HepG2 (cell line): ENCODE measurements around the gene BRD1. TPM values are rescaled to one million over a fixed set of nuclear protein-coding genes. Genes with fewer than 3 reads are reported as not detected.

Experiments used
- ATAC-seq: fragments of 200-7000 bp; cut with Tn5 transposase; 3 replicates; pipeline ENCODE4 v1.9.1; 2020; ENCODE audit warnings: mild to moderate bottlenecking, moderate library complexity
- BruUV-seq: library from RNA; stranded (reverse); fragments of 400-500 nt; replicated peaks from 2 replicates; lab custom pipeline; 2021; lab: Mats Ljungman, UMichigan
- CTCF ChIA-PET: fragments of 300-600 bp; formaldehyde crosslinking; extraction: SDS; loops from one replicate; lab custom pipeline; 2021; ENCODE audit warnings: low total read pairs, inconsistent platforms, low intra/inter-chr PET ratio; lab: Yijun Ruan, JAX
- POLR2A ChIA-PET: fragments of 350-600 bp; sonication (Branson Sonifier 250); formaldehyde crosslinking; loops from one replicate; lab custom pipeline; 2020; ENCODE audit warnings: antibody characterized with exemption, inconsistent platforms; lab: Yijun Ruan, JAX
- DNase-seq: peaks from one replicate; pipeline ENCODE4 v3.0.0-alpha.2; 2015; ENCODE audit warnings: low spot score
- FAIRE-seq: peaks from 3 replicates; lab custom pipeline; 2011; peaks lifted over from hg19 to GRCh38; lab: Jason Lieb, UNC
- H2AFZ ChIP-seq: one replicate; pipeline ENCODE4 v1.6.1; 2011; ENCODE audit warnings: low read length, inconsistent platforms
- H3K27ac ChIP-seq: fragments of 300-600 bp; 3 replicates; pipeline ENCODE4 v1.8.0; 2011; ENCODE audit warnings: mixed run types, mild to moderate bottlenecking, mixed read lengths, low read length, inconsistent platforms; ENCODE audit not compliant: insufficient read depth; ENCODE audit errors: extremely low read length
- H3K27me3 ChIP-seq, 2 experiments: fragments of 200-600 bp in 1 of 2; 2 replicates in 1 of 2; 3 replicates in 1 of 2; pipeline versions ENCODE4 v1.6.0 to v1.8.0; 2011; ENCODE audit warnings: low read length in 2 of 2, mild to moderate bottlenecking in 2 of 2, moderate library complexity in 2 of 2, inconsistent platforms in 1 of 2; ENCODE audit not compliant: insufficient read depth in 2 of 2, control insufficient read depth in 1 of 2
- H3K36me3 ChIP-seq, 2 experiments: fragments of 200-600 bp in 1 of 2; replicated peaks in 1 of 2; 2 replicates in 1 of 2; 3 replicates in 1 of 2; pipeline versions ENCODE4 v1.5.1 to v1.8.0; 2011; ENCODE audit warnings: low read length in 2 of 2, inconsistent platforms in 1 of 2; ENCODE audit not compliant: insufficient read depth in 2 of 2, control insufficient read depth in 1 of 2
- H3K4me1 ChIP-seq: 2 replicates; pipeline ENCODE4 v1.5.1; 2012; ENCODE audit warnings: low read length, inconsistent platforms; ENCODE audit not compliant: insufficient read depth
- H3K4me2 ChIP-seq: 2 replicates; pipeline ENCODE4 v1.6.0; 2011; ENCODE audit warnings: low read depth, low read length, inconsistent platforms
- H3K4me3 ChIP-seq, 3 experiments: fragments of 200-600 bp in 1 of 3; sonication (generic), shearing (Covaris generic) in 1 of 3; replicated peaks in 1 of 3; 2 replicates each; pipeline ENCODE4 v1.5.1; 2011 to 2016; ENCODE audit warnings: low read length in 3 of 3, inconsistent platforms in 2 of 3, low read depth in 2 of 3, mild to moderate bottlenecking in 2 of 3, control low read depth in 1 of 3, mixed read lengths in 1 of 3; ENCODE audit not compliant: insufficient read depth in 1 of 3
- H3K79me2 ChIP-seq: one replicate; pipeline ENCODE4 v1.6.1; 2011; ENCODE audit warnings: low read length, inconsistent platforms; ENCODE audit not compliant: insufficient read depth
- H3K9ac ChIP-seq: 2 replicates; pipeline ENCODE4 v1.6.0; 2011; ENCODE audit warnings: mild to moderate bottlenecking, low read depth, low read length, inconsistent platforms; ENCODE audit not compliant: insufficient read depth
- H3K9me3 ChIP-seq: 2 replicates; pipeline ENCODE4 v1.5.1; 2012; ENCODE audit warnings: mild to moderate bottlenecking, low read length
- H4K20me1 ChIP-seq: 2 replicates; pipeline ENCODE4 v1.6.0; 2011; ENCODE audit warnings: inconsistent platforms, mild to moderate bottlenecking, low read length, moderate library complexity; ENCODE audit not compliant: insufficient read depth
- BATF2 ChIP-seq: sonication (generic); formaldehyde crosslinking; IDR thresholded peaks from 2 replicates; pipeline ENCODE4 v1.8.0; 2022; ENCODE audit warnings: mild to moderate bottlenecking, missing genetic modification reagents, moderate library complexity
- HES4 ChIP-seq: sonication (generic); formaldehyde crosslinking; IDR thresholded peaks from 2 replicates; pipeline ENCODE4 v1.9.0; 2021; ENCODE audit warnings: mild to moderate bottlenecking, missing genetic modification reagents, borderline replicate concordance
- MXD3 ChIP-seq: IDR thresholded peaks from 2 replicates; pipeline ENCODE4 v1.6.1; 2016; ENCODE audit warnings: mild to moderate bottlenecking, missing biosample characterization, missing genetic modification reagents
- NKX3-1 ChIP-seq: sonication (generic); formaldehyde crosslinking; IDR thresholded peaks from 2 replicates; pipeline ENCODE4 v1.5.0; 2020; ENCODE audit warnings: missing genetic modification reagents
- RBM39 ChIP-seq: fragments of 200-400 bp; formaldehyde crosslinking; IDR thresholded peaks from one replicate; pipeline ENCODE4 v1.6.1; 2018; ENCODE audit warnings: antibody characterized with exemption, mild to moderate bottlenecking, low read depth, low read length; ENCODE audit not compliant: poor library complexity, severe bottlenecking
- SALL1 ChIP-seq: sonication (generic); formaldehyde crosslinking; IDR thresholded peaks from 2 replicates; pipeline ENCODE4 v1.8.0; 2022; ENCODE audit warnings: mild to moderate bottlenecking, missing genetic modification reagents
- SPEN ChIP-seq: sonication (generic); formaldehyde crosslinking; IDR thresholded peaks from 2 replicates; pipeline ENCODE4 v1.5.1; 2020; ENCODE audit warnings: low read depth, mild to moderate bottlenecking, missing genetic modification reagents
- ZNF232 ChIP-seq: sonication (generic); formaldehyde crosslinking; IDR thresholded peaks from 2 replicates; pipeline ENCODE4 v1.4.0; 2020; ENCODE audit warnings: missing genetic modification reagents, borderline replicate concordance
- ZNF329 ChIP-seq: sonication (generic); formaldehyde crosslinking; IDR thresholded peaks from 2 replicates; pipeline ENCODE4 v1.9.0; 2021; ENCODE audit warnings: low read depth, mild to moderate bottlenecking, missing genetic modification reagents
- ZNF430 ChIP-seq: sonication (generic); formaldehyde crosslinking; IDR thresholded peaks from 2 replicates; pipeline ENCODE4 v1.9.0; 2021; ENCODE audit warnings: mild to moderate bottlenecking, missing genetic modification reagents
- ZNF557 ChIP-seq: sonication (generic); formaldehyde crosslinking; IDR thresholded peaks from 2 replicates; pipeline ENCODE4 v1.4.0; 2020; ENCODE audit warnings: missing genetic modification reagents
- ZNF607 ChIP-seq: sonication (generic); formaldehyde crosslinking; IDR thresholded peaks from 2 replicates; pipeline ENCODE4 v1.5.1; 2020; ENCODE audit warnings: missing genetic modification reagents, mild to moderate bottlenecking, borderline replicate concordance
- ZNF616 ChIP-seq: sonication (generic); formaldehyde crosslinking; IDR thresholded peaks from 2 replicates; pipeline ENCODE4 v1.5.0; 2020; ENCODE audit warnings: low read depth, mild to moderate bottlenecking, missing genetic modification reagents
- ZNF674 ChIP-seq: sonication (generic); formaldehyde crosslinking; IDR thresholded peaks from 2 replicates; pipeline ENCODE4 v1.5.0; 2020; ENCODE audit warnings: low read depth, mild to moderate bottlenecking, missing genetic modification reagents
- ZNF709 ChIP-seq: sonication (generic); formaldehyde crosslinking; IDR thresholded peaks from 2 replicates; pipeline ENCODE4 v1.5.0; 2020; ENCODE audit warnings: mild to moderate bottlenecking, missing genetic modification reagents
- WGBS: methylation state at CpG from one replicate; pipeline ENCODE4 v1.1.6; 2017; ENCODE audit warnings: low lambda C conversion rate; 5-methylcytosine and 5-hydroxymethylcytosine counted together
- in situ Hi-C: cut with HindIII; loops from 2 replicates; pipeline ENCODE4 v1.10.0; 2017; ENCODE audit warnings: low pct_unique_long_range_greater_than_20kb; ENCODE audit not compliant: extremely low pct_ligation_motif_present
- intact Hi-C: fragments of 100-400 bp; cut with micrococcal nuclease; formaldehyde crosslinking; loops from one replicate; pipeline ENCODE4 v1.10.0; 2022; ENCODE audit not compliant: unreplicated experiment
- polyA plus RNA-seq, 8 experiments: library from polyadenylated mRNA; depleted of rRNA in 3 of 8; stranded (reverse) in 7 of 8; unstranded in 1 of 8; fragments of >200 nt; fragmentation: Illumina TruSeq in 4 of 8; extraction: Trizol in 4 of 8; gene quantifications; 2 replicates each; pipeline versions ENCODE4 v1.2.1 to v1.2.3, GENCODE V29; 2011 to 2016; ENCODE audit warnings: low read depth in 4 of 8, missing spikeins in 1 of 8, mixed read lengths in 1 of 8; ENCODE audit not compliant: insufficient read depth in 1 of 8
- total RNA-seq, 5 experiments: library from RNA; depleted of rRNA; stranded (reverse); fragments of >200 nt; fragmentation: Illumina TruSeq; extraction: Trizol; gene quantifications; 2 replicates each; pipeline ENCODE4 v1.2.3, GENCODE V29; 2016; ENCODE audit warnings: low read depth in 1 of 5

The BRD1 gene
- total and polyA plus RNA-seq, 2 of the 13 experiments (the other 11 are each of a cell fraction or from before 2014, with no cell fraction given) = 5.1 to 12.0 TPM

- TF ChIP-seq HES4 (CRISPR knock-in tag) = peak; percentile 64
- no peak for TF ChIP-seq BATF2 (CRISPR knock-in tag)
- 0 out of 2 replicates have a peak, but pooled peaks have one; percentile 49 for TF ChIP-seq ZNF232 (CRISPR knock-in tag)
- 0 out of 2 replicates have a peak, but pooled peaks have one; percentile 60 for TF ChIP-seq NKX3-1 (CRISPR knock-in tag)
- TF ChIP-seq ZNF674 (CRISPR knock-in tag) = 0 out of 2 replicates have a peak, but pooled peaks have one; percentile 57
- peak; percentile 62; the same call in 1 of the 2 replicates for TF ChIP-seq ZNF557
- TF ChIP-seq SPEN (CRISPR knock-in tag) = 0 out of 2 replicates have a peak, but pooled peaks have one; percentile 24
- 0 out of 2 replicates have a peak, but pooled peaks have one; percentile 38 for TF ChIP-seq ZNF430 (CRISPR knock-in tag)
- 0 out of 2 replicates have a peak, but pooled peaks have one; percentile 36 for TF ChIP-seq ZNF709
- TF ChIP-seq SALL1 (CRISPR knock-in tag) = peak; percentile 39; the same call in 1 of the 2 replicates
- no peak for TF ChIP-seq ZNF616 (CRISPR knock-in tag)
- TF ChIP-seq MXD3 (CRISPR knock-in tag) = peak; percentile 60; the same call in 1 of the 2 replicates
- no peak for TF ChIP-seq ZNF329 (CRISPR knock-in tag)
Observed at GRCh38 chr22:49735411-49735900, 92.2 kb downstream of the BRD1 start (continued).

GRCh38 chr22:49734882-49735281, 92.8 kb downstream of the BRD1 start:
- H3K36me3 ChIP-seq = no peaks in the 10 kb centered on the region
- FAIRE-seq = no peak
- TF ChIP-seq RBM39 (no peak), ZNF607 (CRISPR knock-in tag) (0 out of 2 replicates have a peak, but pooled peaks have one; percentile 14)
- TF ChIP-seq, all 625 proteins: peak for 1
- ATAC-seq (no peak), DNase-seq (no peak)
- H3K9me3 ChIP-seq = no peaks in the 10 kb centered on the region
- H2AFZ ChIP-seq = no peak overlapping the region
- in situ Hi-C loops = no loop called here
- no peak overlapping the region for H3K27ac ChIP-seq
- no peaks in the 10 kb centered on the region for H3K4me1 ChIP-seq
- H3K9ac ChIP-seq = no peak overlapping the region
- no peaks in the 10 kb centered on the region for H3K79me2 ChIP-seq
- H3K4me2 ChIP-seq = no peak overlapping the region
- no peak overlapping the region for H3K4me3 ChIP-seq
- peaks cover 0 to 50% of the 10 kb centered on the region in 2 experiments; a peak in 2 of 5 replicates for H3K27me3 ChIP-seq
- ChIA-PET POLR2A (no interaction called here), CTCF (no interaction called here)
- 0 out of 2 replicates have a peak, but pooled peaks cover 3% of the 10 kb centered on the region for H4K20me1 ChIP-seq
- intact Hi-C loops = no loop called here
- 14% methylated on average over 4 of the region's 12 CpGs for WGBS
- BruUV-seq = no TSS peak
